HL-60 (cell line): ENCODE results near the gene SMG6.

ENCODE experiments used
- DNase-seq, 2 experiments: peaks; one replicate each; pipeline ENCODE4 v3.0.0-alpha.2; 2010 to 2020; ENCODE audit warnings: low read depth in 1 of 2, low spot score in 1 of 2
- H3K27ac ChIP-seq: fragments of 250-450 bp; sonication (Bioruptor Pico); replicated peaks from 2 replicates; pipeline ENCODE4 v1.5.1; 2020; ENCODE audit warnings: mild to moderate bottlenecking, moderate library complexity
- H3K27me3 ChIP-seq: fragments of 250-450 bp; sonication (Bioruptor Pico); 2 replicates; pipeline ENCODE4 v1.5.1; 2021; ENCODE audit warnings: mild to moderate bottlenecking, moderate library complexity; ENCODE audit not compliant: insufficient read depth, poor library complexity, severe bottlenecking
- H3K4me3 ChIP-seq: replicated peaks from 2 replicates; pipeline ENCODE4 v1.5.1; 2011; ENCODE audit warnings: mild to moderate bottlenecking, control low read depth, low read length; ENCODE audit not compliant: insufficient read depth
- CTCF ChIP-seq: IDR thresholded peaks from one replicate; pipeline ENCODE4 v1.5.1; 2011; ENCODE audit warnings: low read length, control low read depth, inconsistent platforms; ENCODE audit not compliant: insufficient read depth
- GABPA ChIP-seq: IDR thresholded peaks from 2 replicates; pipeline ENCODE4 v1.6.1; 2012; ENCODE audit warnings: low read depth
- POLR2AphosphoS5 ChIP-seq: IDR thresholded peaks from 2 replicates; pipeline ENCODE4 v1.6.1; 2012; ENCODE audit warnings: low read depth
- REST ChIP-seq: IDR thresholded peaks from 2 replicates; pipeline ENCODE4 v1.6.1; 2012; ENCODE audit warnings: low read depth; ENCODE audit not compliant: insufficient replicate concordance
- SPI1 ChIP-seq: IDR thresholded peaks from 2 replicates; pipeline ENCODE4 v1.6.1; 2012; ENCODE audit warnings: low read depth, mild to moderate bottlenecking, borderline replicate concordance

Gene SMG6

GRCh38 chr17:2251098-2251497, 52.5 kb downstream of the SMG6 start:
- TF ChIP-seq SPI1 (no peak), CTCF (no peak), REST (no peak), POLR2AphosphoS5 (no peak), GABPA (no peak)
- no peak for DNase-seq
- Histone ChIP-seq H3K27me3 (no peaks in the 10 kb centered on the region), H3K4me3 (no peak overlapping the region), H3K27ac (no peak overlapping the region)

GRCh38 chr17:2250140-2251095, 53.2 kb downstream of the SMG6 start:
- TF ChIP-seq GABPA (no peak), POLR2AphosphoS5 (no peak), REST (no peak), SPI1 (no peak), CTCF (no peak)
- Histone ChIP-seq H3K4me3 (no peak overlapping the region), H3K27me3 (no peaks in the 10 kb centered on the region), H3K27ac (no peak overlapping the region)
- no peak for DNase-seq

GRCh38 chr17:2247005-2247404, 56.6 kb downstream of the SMG6 start:
- Histone ChIP-seq H3K27ac (no peak overlapping the region), H3K27me3 (no peaks in the 10 kb centered on the region), H3K4me3 (no peak overlapping the region)
- no peak for DNase-seq
- TF ChIP-seq CTCF (no peak), GABPA (no peak), POLR2AphosphoS5 (no peak), SPI1 (no peak), REST (no peak)
